Measurements from ENCODE around the gene CFAP300. TPM values are rescaled to one million over a fixed set of nuclear protein-coding genes. Genes with fewer than 3 reads are reported as not detected.

Gene CFAP300
- total RNA-seq, 1 experiment from 2014 or later: 1.7 TPM

DNA sequence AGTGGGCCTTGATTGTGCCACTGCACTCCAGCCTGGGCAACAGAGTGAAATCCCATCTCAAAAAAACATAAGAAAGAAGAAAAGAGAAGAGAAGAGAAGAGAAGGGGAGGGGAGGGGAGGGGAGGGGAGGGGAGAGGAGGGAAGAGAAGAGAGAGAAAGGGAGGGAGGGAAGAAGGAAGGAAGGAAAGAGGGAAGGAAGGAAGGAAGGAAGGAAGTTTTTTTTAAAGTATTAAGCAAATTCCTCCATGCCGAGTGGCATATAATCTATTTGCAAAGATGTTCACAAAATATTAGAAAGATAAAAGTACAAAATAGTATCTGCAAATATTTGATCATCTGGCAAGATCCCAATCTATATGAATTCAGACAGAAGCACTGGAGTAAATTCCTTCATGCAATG, 10.5 kb upstream of the CFAP300 start:
- H2BK20ac ChIP-seq (ENCODE audit: low read depth, low read length, poor library complexity, severe bottlenecking): no peak overlapping the region
- no peak overlapping the region for H3K9ac ChIP-seq (ENCODE audit: extremely low read depth, insufficient read length, low read length)
- H2BK15ac ChIP-seq (ENCODE audit: low read depth, low read length): no peak overlapping the region
- Mint-ChIP-seq H3K36me3 (ENCODE audit: insufficient read depth in 1 of 3, low read depth in 3 of 3) (peaks cover 0 to 13% (median 2%) of the 10 kb centered on the region in 3 experiments; a peak in 5 of 7 replicates), H3K27me3 (ENCODE audit: low read depth) (peaks cover 1% of the 10 kb centered on the region; the same call in 1 of the 2 replicates), H3K9me3 (peaks cover 13 to 15% of the 10 kb centered on the region in 2 experiments), H3K4me3 (no peak overlapping the region), H3K27ac (peak overlapping the region in 1 of 3 experiments; percentile 67; a peak in 1 of 7 replicates), H3K4me1 (no peaks in the 10 kb centered on the region; a peak in 1 of 4 replicates)
- H3K23me2 ChIP-seq (ENCODE audit: insufficient read length, low read depth, low read length, poor library complexity, severe bottlenecking): no peaks in the 10 kb centered on the region
- H3K27ac ChIP-seq (ENCODE audit: insufficient read length, low read depth, low read length): no peak overlapping the region
- no peak overlapping the region for H4K91ac ChIP-seq (ENCODE audit: insufficient read length, low read depth, low read length)
- no peak overlapping the region for H2BK12ac ChIP-seq (ENCODE audit: insufficient read length, low read depth, low read length)
- H3K23ac ChIP-seq (ENCODE audit: insufficient read length, low read depth, low read length): no peak overlapping the region
- no peaks in the 10 kb centered on the region for H3K4me1 ChIP-seq (ENCODE audit: insufficient read depth, low read length)
- H3K9me3 ChIP-seq (ENCODE audit: control insufficient read depth, low read depth, low read length): no peaks in the 10 kb centered on the region
- no peak overlapping the region for H3K18ac ChIP-seq (ENCODE audit: insufficient read length, low read depth, low read length)
- H3K56ac ChIP-seq (ENCODE audit: insufficient read length, low read depth, low read length): no peak overlapping the region
- no peaks in the 10 kb centered on the region for H3K27me3 ChIP-seq (ENCODE audit: insufficient read depth, low read length)
- no peaks in the 10 kb centered on the region for H4K20me1 ChIP-seq (ENCODE audit: control insufficient read depth, insufficient read depth, insufficient read length)
- TF ChIP-seq, protein P1, sequence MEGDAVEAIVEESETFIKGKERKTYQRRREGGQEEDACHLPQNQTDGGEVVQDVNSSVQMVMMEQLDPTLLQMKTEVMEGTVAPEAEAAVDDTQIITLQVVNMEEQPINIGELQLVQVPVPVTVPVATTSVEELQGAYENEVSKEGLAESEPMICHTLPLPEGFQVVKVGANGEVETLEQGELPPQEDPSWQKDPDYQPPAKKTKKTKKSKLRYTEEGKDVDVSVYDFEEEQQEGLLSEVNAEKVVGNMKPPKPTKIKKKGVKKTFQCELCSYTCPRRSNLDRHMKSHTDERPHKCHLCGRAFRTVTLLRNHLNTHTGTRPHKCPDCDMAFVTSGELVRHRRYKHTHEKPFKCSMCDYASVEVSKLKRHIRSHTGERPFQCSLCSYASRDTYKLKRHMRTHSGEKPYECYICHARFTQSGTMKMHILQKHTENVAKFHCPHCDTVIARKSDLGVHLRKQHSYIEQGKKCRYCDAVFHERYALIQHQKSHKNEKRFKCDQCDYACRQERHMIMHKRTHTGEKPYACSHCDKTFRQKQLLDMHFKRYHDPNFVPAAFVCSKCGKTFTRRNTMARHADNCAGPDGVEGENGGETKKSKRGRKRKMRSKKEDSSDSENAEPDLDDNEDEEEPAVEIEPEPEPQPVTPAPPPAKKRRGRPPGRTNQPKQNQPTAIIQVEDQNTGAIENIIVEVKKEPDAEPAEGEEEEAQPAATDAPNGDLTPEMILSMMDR (conservative IDR thresholded peaks at IDR 0.05): no peak
- no peak overlapping the region for H2BK120ac ChIP-seq (ENCODE audit: low read depth, low read length, poor library complexity, severe bottlenecking)
- H2AFZ ChIP-seq (ENCODE audit: low read length): no peak overlapping the region
- no peak overlapping the region for H3K14ac ChIP-seq (ENCODE audit: insufficient read depth, low read length)
- H2AK5ac ChIP-seq (ENCODE audit: insufficient read length, low read length): no peak overlapping the region
- H2BK5ac ChIP-seq (ENCODE audit: insufficient read length, low read length): no peak overlapping the region
- DNase-seq: no peak
- H4K5ac ChIP-seq (ENCODE audit: insufficient read length, low read depth, low read length): no peak overlapping the region
- H4K8ac ChIP-seq (replicated peaks; ENCODE audit: insufficient read length, low read depth, low read length): no peak overlapping the region
- H3K4me2 ChIP-seq (ENCODE audit: insufficient read depth, insufficient read length, low read length): no peak overlapping the region
- no peaks in the 10 kb centered on the region for H3K79me2 ChIP-seq (ENCODE audit: insufficient read depth, low read length)
- H3K4ac ChIP-seq (ENCODE audit: low read depth, low read length): no peak overlapping the region
- no CpG with 5 or more reads among the region's 1 CpG for WGBS (ENCODE audit: extremely low coverage, insufficient read length, low lambda C conversion rate)
- H3K79me1 ChIP-seq (ENCODE audit: insufficient read depth, low read depth, low read length, poor library complexity, severe bottlenecking): no peaks in the 10 kb centered on the region
- no peak overlapping the region for H3T11ph ChIP-seq (ENCODE audit: low read length)
